Heart left ventricle (tissue), 16 donors: ENCODE measurements around the gene TRAF3. TPM values are rescaled to one million over a fixed set of nuclear protein-coding genes. Genes with fewer than 3 reads are reported as not detected.

ENCODE experiments used
- ATAC-seq, 4 donors: fragments of 200-7000 bp; cut with Tn5 transposase; one replicate each; pipeline ENCODE4 v1.9.1; 2020 to 2022; ENCODE audit warnings: moderate library complexity in 4 of 4, mild to moderate bottlenecking in 3 of 4, moderate number of reproducible peaks in 1 of 4
- DNase-seq, 5 donors: peaks; one replicate each; pipeline ENCODE4 v3.0.0-alpha.2; 2020
- H3K27ac ChIP-seq, 12 donors: fragments of 200-600 bp; sonication (generic) in 4 of 12; one replicate each; pipeline versions ENCODE4 v1.5.0 to v1.8.0; 2016 to 2022; ENCODE audit warnings: mild to moderate bottlenecking in 2 of 12
- H3K27me3 ChIP-seq, 9 donors: fragments of 200-600 bp; sonication (generic) in 2 of 9; one replicate each; pipeline versions ENCODE4 v1.5.1 to v1.8.0; 2016 to 2022; ENCODE audit warnings: mild to moderate bottlenecking in 3 of 9
- H3K36me3 ChIP-seq, 9 donors: fragments of 200-600 bp; sonication (generic) in 2 of 9; one replicate each; pipeline versions ENCODE4 v1.5.0 to v1.8.0; 2018 to 2022; ENCODE audit warnings: mild to moderate bottlenecking in 2 of 9
- H3K4me1 ChIP-seq, 12 donors: fragments of 200-600 bp; sonication (generic) in 4 of 12; one replicate each; pipeline versions ENCODE4 v1.5.0 to v1.8.0; 2016 to 2022; ENCODE audit warnings: mild to moderate bottlenecking in 3 of 12
- H3K4me3 ChIP-seq, 12 donors: fragments of 200-600 bp; sonication (generic) in 4 of 12; one replicate each; pipeline versions ENCODE4 v1.5.0 to v1.8.0; 2017 to 2022; ENCODE audit warnings: mild to moderate bottlenecking in 9 of 12, moderate library complexity in 4 of 12
- H3K9me3 ChIP-seq, 12 donors: fragments of 200-600 bp; sonication (generic) in 4 of 12; one replicate each; pipeline versions ENCODE4 v1.5.0 to v1.8.0; 2016 to 2022; ENCODE audit warnings: mild to moderate bottlenecking in 1 of 12
- CTCF ChIP-seq, 12 donors: fragments of 200-600 bp; sonication (generic) in 4 of 12; IDR thresholded peaks; one replicate each; pipeline versions ENCODE4 v1.5.0 to v1.8.0; 2018 to 2022; ENCODE audit warnings: antibody characterized with exemption in 12 of 12, mild to moderate bottlenecking in 5 of 12
- POLR2A ChIP-seq, 2 donors: fragments of 450-650 bp; IDR thresholded peaks; one replicate each; pipeline ENCODE4 v1.6.1; 2017; ENCODE audit warnings: antibody characterized with exemption in 2 of 2, mild to moderate bottlenecking in 2 of 2, moderate library complexity in 2 of 2
- WGBS, 4 donors: extraction: QIAGEN DNeasy Blood & Tissue Kit in 2 of 4; methylation state at CpG; one replicate each; pipeline versions ENCODE4 v1.1.5 to v1.1.7; 2013 to 2018; 5-methylcytosine and 5-hydroxymethylcytosine counted together
- intact Hi-C, 10 donors: fragments of 100-400 bp; cut with DNase I; formaldehyde crosslinking; loops; one replicate each; pipeline versions ENCODE4 v1.11.1 to v1.14.2; 2022
- polyA plus RNA-seq, 2 donors: library from polyadenylated mRNA; stranded (reverse); fragments of 200-250 nt; gene quantifications; one replicate each; pipeline ENCODE4 v1.2.3, GENCODE V29; 2013
- total RNA-seq, 9 donors: library from RNA; depleted of rRNA in 2 of 9; stranded (reverse); fragments of >200 nt in 2 of 9; fragmentation: NEBNext Ultra II Directional in 3 of 9; extraction: Animal tissue kit (Norgen Biotek cat#: 25700) in 3 of 9; gene quantifications; one replicate each; pipeline versions ENCODE4 v1.1.0 to v1.2.4, GENCODE V29; 2016 to 2023
- donor health status: ischemic (EF 13 %, LVEDD 7.1; RV severe dilation, severe dysfunction).
- donor health status: healthy with polysubstance abuse.
- donor health status: DM: no; HTN: yes; CAD: no.
- donor health status: DM: no; HTN: no; CAD: no.
- donor health status: ischemic (EF 25% LVEDD 6.9; RV normal size, moderate dysfunction).
- donor health status: ischemic (EF 25% LVEDD 5.7; RV mildly dilated, moderate dysfunction).
- donor health status: healthy.
- donor health status: DM: yes; HTN: yes; CAD: no.
- donor health status: ischemic (EF 35%, LVEDD 5.7; RV mildly dilated, moderate dysfunction).
- donor health status: nonischemic (EF 11% LVEDD 7.7; RV severe dilation, severe dysfunction).
- donor health status: DM: yes; HTN: yes; CAD: no.
- donor health status: PGD.
- donor health status: ischemic (EF 29% LVEDD 5.4; RV normal size, mild dysfunction).
- donor health status: nonischemic (EF 23%, LVEDD 6.1; RV moderate dilation, normal function).

TRAF3 gene
- total and polyA plus RNA-seq, 11 donors = 1.6 to 20.6 (median 10.6) TPM

GRCh38 chr14:102817942-102818940 lies 41.0 kb downstream of the TRAF3 start:
- H3K4me1 ChIP-seq = peaks cover 0 to 5% (median 0%) of the 10 kb centered on the region in 12 donors
- no peak overlapping the region for H3K4me3 ChIP-seq
- no peaks in the 10 kb centered on the region for H3K9me3 ChIP-seq
- intact Hi-C loops = no loop called here
- ATAC-seq (no peak), DNase-seq (no peak)
- H3K27me3 ChIP-seq = no peaks in the 10 kb centered on the region
- no peak overlapping the region for H3K27ac ChIP-seq
- 93 to 95% (median 94%) methylated on average over 10 of the region's 10 CpGs for WGBS, 4 donors
- H3K36me3 ChIP-seq = no peaks in the 10 kb centered on the region
- TF ChIP-seq POLR2A (IDR thresholded peaks at IDR 0.05) (no peak), CTCF (IDR thresholded peaks at IDR 0.05) (no peak)

- Histone ChIP-seq H3K4me1 (peaks cover 0 to 8% (median 0%) of the 10 kb centered on the region in 12 donors), H3K9me3 (no peaks in the 10 kb centered on the region), H3K27ac (no peak overlapping the region), H3K27me3 (no peaks in the 10 kb centered on the region), H3K4me3 (no peak overlapping the region), H3K36me3 (no peaks in the 10 kb centered on the region)
- ATAC-seq (no peak), DNase-seq (no peak)
- intact Hi-C loops = no loop called here
- WGBS, 4 donors = 80 to 90% (median 84%) methylated on average over 9 of the region's 9 CpGs
- TF ChIP-seq CTCF (IDR thresholded peaks at IDR 0.05) = no peak
- no peak for TF ChIP-seq POLR2A (IDR thresholded peaks at IDR 0.05)
Measured at GRCh38 chr14:102819176-102819628, 42.0 kb downstream of the TRAF3 start.

- ATAC-seq = no peak
- Histone ChIP-seq H3K4me1 (peaks cover 0 to 9% (median 0%) of the 10 kb centered on the region in 12 donors), H3K9me3 (no peaks in the 10 kb centered on the region), H3K4me3 (no peak overlapping the region), H3K36me3 (no peaks in the 10 kb centered on the region), H3K27ac (no peak overlapping the region), H3K27me3 (no peaks in the 10 kb centered on the region)
- TF ChIP-seq POLR2A (IDR thresholded peaks at IDR 0.05) (no peak), CTCF (IDR thresholded peaks at IDR 0.05) (no peak)
- intact Hi-C loops = no loop called here
- DNase-seq = no peak
- 90 to 92% (median 90%) methylated on average over 15 of the region's 15 CpGs for WGBS, 4 donors
Measured at GRCh38 chr14:102819747-102820330, 42.6 kb downstream of the TRAF3 start.

GRCh38 chr14:102821252-102821651 lies 44.0 kb downstream of the TRAF3 start:
- no peaks in the 10 kb centered on the region for H3K27me3 ChIP-seq
- intact Hi-C loops = no loop called here
- ATAC-seq (no peak), DNase-seq (no peak)
- 91 to 93% (median 93%) methylated on average over 5 of the region's 5 CpGs for WGBS, 4 donors
- TF ChIP-seq CTCF (IDR thresholded peaks at IDR 0.05) (no peak), POLR2A (IDR thresholded peaks at IDR 0.05) (no peak)
- H3K4me3 ChIP-seq = no peak overlapping the region
- no peak overlapping the region for H3K27ac ChIP-seq
- H3K9me3 ChIP-seq = no peaks in the 10 kb centered on the region
- peaks cover 0 to 13% (median 0%) of the 10 kb centered on the region in 12 donors for H3K4me1 ChIP-seq
- H3K36me3 ChIP-seq = no peaks in the 10 kb centered on the region
